OCI-LY1 (cell line): ENCODE data around the gene C9orf50.

Experiments
- H2AFZ ChIP-seq: fragments of 200-600 bp; sonication (generic), shearing (Covaris generic); 2 replicates; pipeline ENCODE4 v1.6.0; 2014; ENCODE audit warnings: antibody characterized with exemption, mild to moderate bottlenecking, low read length
- H3F3A ChIP-seq: fragments of 200-600 bp; sonication (generic), shearing (Covaris generic); 2 replicates; pipeline ENCODE4 v1.6.0; 2014; ENCODE audit warnings: mild to moderate bottlenecking, antibody characterized with exemption, low read length, moderate library complexity; ENCODE audit not compliant: insufficient read depth
- H3K27ac ChIP-seq: fragments of 200-600 bp; sonication (generic); 2 replicates; pipeline ENCODE4 v1.5.1; 2014; ENCODE audit warnings: low read length, mixed run types, mild to moderate bottlenecking, low read depth; ENCODE audit not compliant: poor library complexity, severe bottlenecking
- H3K27me3 ChIP-seq: fragments of 200-600 bp; sonication (generic); 2 replicates; pipeline ENCODE4 v1.6.0; 2014; ENCODE audit warnings: antibody characterized with exemption, mild to moderate bottlenecking, low read length, moderate library complexity; ENCODE audit not compliant: insufficient read depth
- H3K36me3 ChIP-seq: fragments of 200-600 bp; sonication (generic); 2 replicates; pipeline ENCODE4 v1.6.1; 2014; ENCODE audit warnings: mild to moderate bottlenecking, antibody characterized with exemption, low read length, moderate library complexity, mixed read lengths; ENCODE audit not compliant: insufficient read depth
- H3K4me1 ChIP-seq: fragments of 200-600 bp; sonication (generic); 2 replicates; pipeline ENCODE4 v1.5.1; 2014; ENCODE audit warnings: mild to moderate bottlenecking, low read length, moderate library complexity; ENCODE audit not compliant: insufficient read depth, severe bottlenecking
- H3K4me2 ChIP-seq: fragments of 200-600 bp; sonication (generic), shearing (Covaris generic); 2 replicates; pipeline ENCODE4 v1.6.1; 2014; ENCODE audit warnings: low read length
- H3K4me3 ChIP-seq: fragments of 200-600 bp; sonication (generic); 2 replicates; pipeline ENCODE4 v1.5.1; 2014; ENCODE audit warnings: low read length, low read depth, mild to moderate bottlenecking, mixed read lengths; ENCODE audit not compliant: poor library complexity, severe bottlenecking
- H3K79me2 ChIP-seq: fragments of 200-600 bp; shearing (Covaris generic); 2 replicates; pipeline ENCODE4 v1.6.1; 2016; ENCODE audit warnings: mixed run types, low read length, mixed read lengths; ENCODE audit not compliant: insufficient read depth
- H3K9ac ChIP-seq: fragments of 200-600 bp; sonication (generic), shearing (Covaris generic); 2 replicates; pipeline ENCODE4 v1.6.1; 2014; ENCODE audit warnings: mild to moderate bottlenecking, low read length, mixed read lengths
- H3K9me2 ChIP-seq: fragments of 200-600 bp; sonication (generic), shearing (Covaris generic); 2 replicates; pipeline ENCODE4 v1.6.1; 2014; ENCODE audit warnings: low read depth, mild to moderate bottlenecking, low read length, mixed read lengths
- H3K9me3 ChIP-seq: fragments of 200-600 bp; shearing (Covaris generic); 2 replicates; pipeline ENCODE4 v1.6.1; 2014; ENCODE audit warnings: low read length, mixed read lengths
- H4K20me1 ChIP-seq: fragments of 200-600 bp; sonication (generic), shearing (Covaris generic); 2 replicates; pipeline ENCODE4 v1.6.0; 2016; ENCODE audit warnings: mild to moderate bottlenecking, low read length; ENCODE audit not compliant: insufficient read depth
- CTCF ChIP-seq: fragments of 200-600 bp; sonication (generic), shearing (Covaris generic); IDR thresholded peaks from 2 replicates; pipeline ENCODE4 v1.5.1; 2017; ENCODE audit warnings: mild to moderate bottlenecking, antibody characterized with exemption, low read length, moderate library complexity, mixed read lengths
- EZH2 ChIP-seq: fragments of 200-600 bp; sonication (generic), shearing (Covaris generic); IDR thresholded peaks from 2 replicates; pipeline ENCODE4 v1.8.0; 2017; ENCODE audit warnings: borderline replicate concordance, mixed run types, mild to moderate bottlenecking, antibody characterized with exemption, low read length, moderate library complexity, mixed read lengths

The C9orf50 gene

GRCh38 chr9:129590466-129590865 lies 30.4 kb downstream of the C9orf50 start:
- H3K4me3 ChIP-seq = no peak overlapping the region
- H3K9me2 ChIP-seq = no peaks in the 10 kb centered on the region
- no peak overlapping the region for H2AFZ ChIP-seq
- no peaks in the 10 kb centered on the region for H4K20me1 ChIP-seq
- no peaks in the 10 kb centered on the region for H3F3A ChIP-seq
- no peak overlapping the region for H3K27ac ChIP-seq
- no peaks in the 10 kb centered on the region for H3K4me1 ChIP-seq
- H3K9me3 ChIP-seq = no peaks in the 10 kb centered on the region
- TF ChIP-seq CTCF = no peak
- no peak for TF ChIP-seq EZH2
- no peaks in the 10 kb centered on the region for H3K36me3 ChIP-seq
- no peak overlapping the region for H3K9ac ChIP-seq
- H3K27me3 ChIP-seq = 0 out of 2 replicates have a peak, but pooled peaks cover 10% of the 10 kb centered on the region
- H3K79me2 ChIP-seq = no peaks in the 10 kb centered on the region
- H3K4me2 ChIP-seq = no peak overlapping the region

- H3K9me2 ChIP-seq = no peaks in the 10 kb centered on the region
- H3K79me2 ChIP-seq = no peaks in the 10 kb centered on the region
- peaks cover 4% of the 10 kb centered on the region for H3K4me1 ChIP-seq
- no peak overlapping the region for H2AFZ ChIP-seq
- H4K20me1 ChIP-seq = no peaks in the 10 kb centered on the region
- H3K9me3 ChIP-seq = no peaks in the 10 kb centered on the region
- H3K36me3 ChIP-seq = no peaks in the 10 kb centered on the region
- H3K9ac ChIP-seq = no peak overlapping the region
- TF ChIP-seq CTCF (no peak), EZH2 (no peak)
- H3K27ac ChIP-seq = no peak overlapping the region
- H3K4me3 ChIP-seq = no peak overlapping the region
- H3K4me2 ChIP-seq = no peak overlapping the region
- H3K27me3 ChIP-seq = 0 out of 2 replicates have a peak, but pooled peaks cover 10% of the 10 kb centered on the region
- no peaks in the 10 kb centered on the region for H3F3A ChIP-seq
Observed at GRCh38 chr9:129587487-129588262, 33.2 kb downstream of the C9orf50 start.

- Histone ChIP-seq H3K79me2 (no peaks in the 10 kb centered on the region), H3K36me3 (no peaks in the 10 kb centered on the region), H3K4me1 (peaks cover 4% of the 10 kb centered on the region), H3K27me3 (0 out of 2 replicates have a peak, but pooled peaks cover 6% of the 10 kb centered on the region), H3F3A (no peaks in the 10 kb centered on the region), H3K9me3 (no peaks in the 10 kb centered on the region), H2AFZ (no peak overlapping the region), H3K9me2 (no peaks in the 10 kb centered on the region), H3K27ac (no peak overlapping the region), H3K4me2 (no peak overlapping the region), H4K20me1 (no peaks in the 10 kb centered on the region), H3K9ac (no peak overlapping the region), H3K4me3 (no peak overlapping the region)
- TF ChIP-seq CTCF (no peak), EZH2 (no peak)
Observed at GRCh38 chr9:129586685-129587084, 34.2 kb downstream of the C9orf50 start.
